Caki2 (cell line): Measurements from ENCODE around the gene TULP4. TPM values are rescaled to one million over a fixed set of nuclear protein-coding genes. Genes with fewer than 3 reads are reported as not detected.
A peak's percentile ranks its signal among the peaks of the same experiment; 100 is the strongest.
"Not testable (repeated sequence)": the region's sequence is repeated elsewhere in the genome, so short reads cannot be mapped to it uniquely, and the experiment has no call there.

Source experiments
- DNase-seq: peaks from one replicate; pipeline ENCODE4 v3.0.0-alpha.2; 2015; ENCODE audit warnings: low read depth
- in situ Hi-C: cut with HindIII; loops from 2 replicates; pipeline ENCODE4 v1.10.0; 2016; ENCODE audit warnings: low sequenced_read_pairs, low pct_unique_long_range_greater_than_20kb, mixed read lengths
- total RNA-seq: library from RNA; depleted of rRNA; stranded (reverse); fragments of >200 nt; shearing (Covaris generic); gene quantifications from 2 replicates; pipeline ENCODE4 v1.2.3, GENCODE V29; 2014; ENCODE audit warnings: low replicate concordance

TULP4 gene
- total RNA-seq, 1 experiment from 2014 or later = 36.0 TPM

GRCh38 chr6:158321960-158322359 lies 9.7 kb downstream of the TULP4 start:
- in situ Hi-C loops = no loop called here
- DNase-seq = peak; percentile 25

- no peak for DNase-seq
- in situ Hi-C loops = no loop called here
Measured at GRCh38 chr6:158322400-158322723, 10.1 kb downstream of the TULP4 start.

GRCh38 chr6:158322724-158323560 lies 10.7 kb downstream of the TULP4 start:
- in situ Hi-C loops = no loop called here
- peak; percentile 55 for DNase-seq

- in situ Hi-C loops = no loop called here
- DNase-seq = no peak
Measured at GRCh38 chr6:158323561-158323958, 11.3 kb downstream of the TULP4 start.

GRCh38 chr6:158324136-158324535 lies 11.9 kb downstream of the TULP4 start:
- DNase-seq = no peak
- in situ Hi-C loops = no loop called here

- DNase-seq = no peak
- in situ Hi-C loops = no loop called here
Measured at GRCh38 chr6:158327211-158327610, 14.9 kb downstream of the TULP4 start.

GRCh38 chr6:158328952-158329351 lies 16.7 kb downstream of the TULP4 start:
- in situ Hi-C loops = no loop called here
- DNase-seq = no peak

GRCh38 chr6:158329531-158329930 lies 17.3 kb downstream of the TULP4 start:
- in situ Hi-C loops = no loop called here
- no peak for DNase-seq

GRCh38 chr6:158330016-158330415 lies 17.8 kb downstream of the TULP4 start:
- no peak for DNase-seq
- in situ Hi-C loops = no loop called here

GRCh38 chr6:158332237-158332636 lies 20.0 kb downstream of the TULP4 start:
- in situ Hi-C loops = no loop called here
- no peak for DNase-seq

- in situ Hi-C loops = no loop called here
- no peak for DNase-seq
Measured at GRCh38 chr6:158333094-158333493, 20.8 kb downstream of the TULP4 start.

GRCh38 chr6:158334534-158334933 lies 22.3 kb downstream of the TULP4 start:
- no peak for DNase-seq
- in situ Hi-C loops = no loop called here

GRCh38 chr6:158337332-158337731 lies 25.1 kb downstream of the TULP4 start:
- in situ Hi-C loops = no loop called here
- DNase-seq = no peak

- in situ Hi-C loops = no loop called here
- no peak for DNase-seq
Measured at GRCh38 chr6:158338311-158339112, 26.2 kb downstream of the TULP4 start.

- DNase-seq, in situ Hi-C loops: not testable (repeated sequence)
Measured at GRCh38 chr6:158339197-158339596, 26.9 kb downstream of the TULP4 start.

GRCh38 chr6:158340252-158340651 lies 28.0 kb downstream of the TULP4 start:
- no peak for DNase-seq
- in situ Hi-C loops = no loop called here

- no peak for DNase-seq
- in situ Hi-C loops = no loop called here
Measured at GRCh38 chr6:158344534-158344933, 32.3 kb downstream of the TULP4 start.

GRCh38 chr6:158345444-158345843 lies 33.2 kb downstream of the TULP4 start:
- in situ Hi-C loops = not testable (repeated sequence)

GRCh38 chr6:158347335-158347734 lies 35.1 kb downstream of the TULP4 start:
- in situ Hi-C loops = no loop called here
- DNase-seq = no peak

More at GRCh38 chr6:158345444-158345843, 33.2 kb downstream of the TULP4 start:
- DNase-seq = not testable (repeated sequence)
